Measurements from ENCODE around the gene WNT3.

GRCh38 chr17:46774108-46774737, 44.3 kb downstream of the WNT3 start:
- TF ChIP-seq POLR2A (IDR thresholded peaks at IDR 0.05) (no peak), CTCF (IDR thresholded peaks at IDR 0.05) (no peak)

Data from esophagus squamous epithelium (tissue), 4 donors.